ENCODE results near the gene MXRA8.

MXRA8 gene

DNA sequence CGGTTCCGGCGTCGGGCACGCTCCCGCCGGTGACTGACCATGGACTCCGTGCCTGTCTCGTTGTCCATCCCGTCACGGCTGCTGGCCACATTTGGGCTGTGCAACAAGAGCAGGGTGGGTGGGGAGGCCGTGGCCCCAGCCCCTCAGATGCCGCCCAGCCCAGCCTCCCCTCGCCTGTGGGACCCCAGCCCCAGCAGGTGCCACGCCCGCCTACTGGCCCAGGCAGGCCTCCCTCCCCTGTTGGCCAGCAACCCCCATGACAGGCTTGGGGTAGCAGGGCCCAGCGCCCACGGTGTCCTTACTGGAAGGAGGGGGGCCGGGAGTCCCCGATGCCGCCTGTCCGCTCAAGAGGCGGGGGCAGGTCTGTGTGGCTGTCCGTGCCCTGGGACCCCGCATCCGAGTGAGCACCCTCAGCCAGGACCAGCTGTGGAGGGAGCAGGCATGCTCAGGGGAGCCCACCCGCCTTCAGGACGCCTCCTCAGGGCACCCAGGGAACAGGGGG, 16.2 kb downstream of the MXRA8 start:
- H3K27me3 ChIP-seq (replicated peaks; ENCODE audit: control insufficient read depth, insufficient read depth, low read length): no peaks in the 10 kb centered on the region
- TF ChIP-seq, protein P1, sequence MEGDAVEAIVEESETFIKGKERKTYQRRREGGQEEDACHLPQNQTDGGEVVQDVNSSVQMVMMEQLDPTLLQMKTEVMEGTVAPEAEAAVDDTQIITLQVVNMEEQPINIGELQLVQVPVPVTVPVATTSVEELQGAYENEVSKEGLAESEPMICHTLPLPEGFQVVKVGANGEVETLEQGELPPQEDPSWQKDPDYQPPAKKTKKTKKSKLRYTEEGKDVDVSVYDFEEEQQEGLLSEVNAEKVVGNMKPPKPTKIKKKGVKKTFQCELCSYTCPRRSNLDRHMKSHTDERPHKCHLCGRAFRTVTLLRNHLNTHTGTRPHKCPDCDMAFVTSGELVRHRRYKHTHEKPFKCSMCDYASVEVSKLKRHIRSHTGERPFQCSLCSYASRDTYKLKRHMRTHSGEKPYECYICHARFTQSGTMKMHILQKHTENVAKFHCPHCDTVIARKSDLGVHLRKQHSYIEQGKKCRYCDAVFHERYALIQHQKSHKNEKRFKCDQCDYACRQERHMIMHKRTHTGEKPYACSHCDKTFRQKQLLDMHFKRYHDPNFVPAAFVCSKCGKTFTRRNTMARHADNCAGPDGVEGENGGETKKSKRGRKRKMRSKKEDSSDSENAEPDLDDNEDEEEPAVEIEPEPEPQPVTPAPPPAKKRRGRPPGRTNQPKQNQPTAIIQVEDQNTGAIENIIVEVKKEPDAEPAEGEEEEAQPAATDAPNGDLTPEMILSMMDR (IDR thresholded peaks at IDR 0.05; ENCODE audit: insufficient read depth, low read length, poor library complexity, severe bottlenecking): no peak
- H3K4me3 ChIP-seq (replicated peaks; ENCODE audit: low read depth, low read length): no peak overlapping the region
- peaks cover 4% of the 10 kb centered on the region; the same call in 1 of the 2 replicates for H3K36me3 ChIP-seq (ENCODE audit: control insufficient read depth, insufficient read depth, low read length)
- no peak for DNase-seq (ENCODE audit: extremely low read depth, insufficient read length)

GRCh38 chr1:1341549-1342021, 16.8 kb downstream of the MXRA8 start:
- DNase-seq (ENCODE audit: extremely low read depth, insufficient read length): no peak
- Histone ChIP-seq H3K27me3 (replicated peaks; ENCODE audit: control insufficient read depth, insufficient read depth, low read length) (no peaks in the 10 kb centered on the region), H3K4me3 (replicated peaks; ENCODE audit: low read depth, low read length) (no peak overlapping the region), H3K36me3 (ENCODE audit: control insufficient read depth, insufficient read depth, low read length) (peaks cover 4% of the 10 kb centered on the region; the same call in 1 of the 2 replicates)
- TF ChIP-seq, protein P1 (IDR thresholded peaks at IDR 0.05; ENCODE audit: insufficient read depth, low read length, poor library complexity, severe bottlenecking): no peak

DNA sequence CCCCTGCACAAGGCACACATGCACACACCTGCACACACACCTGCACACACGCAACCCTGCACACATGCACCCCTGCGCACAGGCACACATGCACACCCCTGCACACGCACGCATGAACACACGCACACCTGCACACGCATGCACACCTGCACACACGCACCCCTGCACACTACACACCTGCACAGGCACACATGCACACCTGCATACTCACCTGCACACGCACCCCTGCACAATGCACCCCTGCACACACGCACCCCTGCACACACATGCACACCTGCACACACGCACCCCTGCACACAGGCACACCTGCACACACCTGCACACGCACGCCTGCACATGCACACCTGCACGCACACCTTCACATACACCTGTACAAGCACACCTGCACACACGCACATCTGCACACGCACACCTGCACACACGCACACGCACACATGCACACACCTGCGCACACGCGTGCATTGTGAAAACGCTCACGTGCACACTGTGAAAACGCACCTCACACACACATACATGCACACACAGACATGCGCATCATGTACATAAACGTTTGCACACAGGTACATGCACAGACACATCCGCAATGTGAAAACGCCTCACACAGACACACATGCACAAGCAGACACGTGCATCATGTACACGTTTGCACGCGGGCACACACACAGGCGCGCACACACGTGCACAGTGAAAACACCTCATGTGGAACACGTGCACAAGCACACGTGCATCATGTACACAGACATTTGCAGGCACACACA, 17.4 kb downstream of the MXRA8 start:
- TF ChIP-seq, protein P1 (IDR thresholded peaks at IDR 0.05; ENCODE audit: insufficient read depth, low read length, poor library complexity, severe bottlenecking): no peak
- H3K4me3 ChIP-seq (replicated peaks; ENCODE audit: low read depth, low read length): no peak overlapping the region
- no peaks in the 10 kb centered on the region for H3K27me3 ChIP-seq (replicated peaks; ENCODE audit: control insufficient read depth, insufficient read depth, low read length)
- peaks cover 4% of the 10 kb centered on the region; the same call in 1 of the 2 replicates for H3K36me3 ChIP-seq (ENCODE audit: control insufficient read depth, insufficient read depth, low read length)
- no peak for DNase-seq (ENCODE audit: extremely low read depth, insufficient read length)

- DNase-seq (ENCODE audit: extremely low read depth, insufficient read length): no peak
- Histone ChIP-seq H3K36me3 (ENCODE audit: control insufficient read depth, insufficient read depth, low read length) (peaks cover 4% of the 10 kb centered on the region), H3K27me3 (replicated peaks; ENCODE audit: control insufficient read depth, insufficient read depth, low read length) (no peaks in the 10 kb centered on the region), H3K4me3 (replicated peaks; ENCODE audit: low read depth, low read length) (no peak overlapping the region)
- TF ChIP-seq, protein P1 (IDR thresholded peaks at IDR 0.05; ENCODE audit: insufficient read depth, low read length, poor library complexity, severe bottlenecking): no peak
Measured at GRCh38 chr1:1340185-1340584, 18.2 kb downstream of the MXRA8 start.

GRCh38 chr1:1338278-1338677, 20.1 kb downstream of the MXRA8 start:
- no peaks in the 10 kb centered on the region for H3K27me3 ChIP-seq (replicated peaks; ENCODE audit: control insufficient read depth, insufficient read depth, low read length)
- no peak for DNase-seq (ENCODE audit: extremely low read depth, insufficient read length)
- TF ChIP-seq, protein P1 (IDR thresholded peaks at IDR 0.05; ENCODE audit: insufficient read depth, low read length, poor library complexity, severe bottlenecking): no peak
- no peak overlapping the region for H3K4me3 ChIP-seq (replicated peaks; ENCODE audit: low read depth, low read length)
- peaks cover 4% of the 10 kb centered on the region for H3K36me3 ChIP-seq (ENCODE audit: control insufficient read depth, insufficient read depth, low read length)
